Measurements from ENCODE around the gene ASB7.
"Not testable (repeated sequence)": the region's sequence is repeated elsewhere in the genome, so short reads cannot be mapped to it uniquely, and the experiment has no call there.

ASB7 gene

GRCh38 chr15:100653608-100654007 is 51.2 kb downstream of the ASB7 start:
- no peak for DNase-seq

- DNase-seq: no peak
Observed at GRCh38 chr15:100658895-100659294, 56.5 kb downstream of the ASB7 start.

GRCh38 chr15:100661156-100661555 is 58.8 kb downstream of the ASB7 start:
- no peak for DNase-seq

- DNase-seq: no peak
Observed at GRCh38 chr15:100663086-100663914, 60.9 kb downstream of the ASB7 start.

- no peak for DNase-seq
Observed at GRCh38 chr15:100663915-100664281, 61.5 kb downstream of the ASB7 start.

- no peak for DNase-seq
Observed at GRCh38 chr15:100665570-100665969, 63.2 kb downstream of the ASB7 start.

GRCh38 chr15:100667405-100668347 is 65.3 kb downstream of the ASB7 start:
- no peak for DNase-seq

GRCh38 chr15:100668348-100668745 is 66.0 kb downstream of the ASB7 start:
- no peak for DNase-seq

GRCh38 chr15:100669260-100669659 is 66.9 kb downstream of the ASB7 start:
- no peak for DNase-seq

- no peak for DNase-seq
Observed at GRCh38 chr15:100670505-100671021, 68.2 kb downstream of the ASB7 start.

- no peak for DNase-seq
Observed at GRCh38 chr15:100671124-100671680, 68.8 kb downstream of the ASB7 start.

- no peak for DNase-seq
Observed at GRCh38 chr15:100671858-100672543, 69.6 kb downstream of the ASB7 start.

- no peak for DNase-seq
Observed at GRCh38 chr15:100672959-100673358, 70.6 kb downstream of the ASB7 start.

- not testable (repeated sequence) for DNase-seq
Observed at GRCh38 chr15:100679151-100679550, 76.8 kb downstream of the ASB7 start.

- DNase-seq: no peak
Observed at GRCh38 chr15:100680726-100681125, 78.3 kb downstream of the ASB7 start.

- DNase-seq: no peak
Observed at GRCh38 chr15:100681335-100681746, 79.0 kb downstream of the ASB7 start.

GRCh38 chr15:100682468-100682867 is 80.1 kb downstream of the ASB7 start:
- no peak for DNase-seq

- DNase-seq: no peak
Observed at GRCh38 chr15:100683434-100683833, 81.0 kb downstream of the ASB7 start.

- no peak for DNase-seq
Observed at GRCh38 chr15:100684591-100684990, 82.2 kb downstream of the ASB7 start.

GRCh38 chr15:100686021-100686724 is 83.8 kb downstream of the ASB7 start:
- no peak for DNase-seq

- no peak for DNase-seq
Observed at GRCh38 chr15:100686725-100687473, 84.5 kb downstream of the ASB7 start.
